Prostate gland (tissue), 2 donors: Measurements from ENCODE around the gene L3MBTL4.

Experiments used
- POLR2AphosphoS5 ChIP-seq: sonication (generic); formaldehyde crosslinking; IDR thresholded peaks from one replicate; pipeline ENCODE4 v1.6.1; 2017; ENCODE audit warnings: antibody characterized with exemption
- TF ChIP-seq, protein P1 (sequence below), 4 experiments: fragments of 200-600 bp in 2 of 4; fragments of 450-650 bp in 2 of 4; sonication (generic) in 2 of 4; IDR thresholded peaks; 1 replicate in 3 of 4; 2 replicates in 1 of 4; pipeline ENCODE4 v1.5.1; 2016 to 2019; ENCODE audit warnings: antibody characterized with exemption in 4 of 4, mild to moderate bottlenecking in 2 of 4, moderate library complexity in 2 of 4

DNA sequence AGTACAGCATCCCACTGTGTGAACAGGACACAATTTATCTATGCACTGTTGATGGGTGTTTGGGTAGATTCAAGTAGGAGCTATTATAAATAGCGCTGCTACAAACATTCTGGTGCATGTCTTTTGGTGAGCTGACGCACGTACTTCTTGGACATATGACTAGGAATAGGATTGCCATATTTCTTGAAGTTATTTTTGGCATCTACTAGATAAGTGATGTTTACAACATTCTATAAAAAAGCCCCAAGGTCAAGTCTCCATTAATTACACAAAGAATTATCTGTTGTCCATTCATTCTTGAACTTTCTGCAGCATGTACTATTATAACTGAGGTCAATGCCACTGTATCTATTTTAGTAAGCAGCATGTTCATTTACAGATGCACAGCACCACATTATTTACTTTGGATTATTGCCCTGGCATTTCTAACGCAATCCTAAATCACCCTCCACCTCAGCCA, 293.9 kb downstream of the L3MBTL4 start:
- TF ChIP-seq, protein P1, sequence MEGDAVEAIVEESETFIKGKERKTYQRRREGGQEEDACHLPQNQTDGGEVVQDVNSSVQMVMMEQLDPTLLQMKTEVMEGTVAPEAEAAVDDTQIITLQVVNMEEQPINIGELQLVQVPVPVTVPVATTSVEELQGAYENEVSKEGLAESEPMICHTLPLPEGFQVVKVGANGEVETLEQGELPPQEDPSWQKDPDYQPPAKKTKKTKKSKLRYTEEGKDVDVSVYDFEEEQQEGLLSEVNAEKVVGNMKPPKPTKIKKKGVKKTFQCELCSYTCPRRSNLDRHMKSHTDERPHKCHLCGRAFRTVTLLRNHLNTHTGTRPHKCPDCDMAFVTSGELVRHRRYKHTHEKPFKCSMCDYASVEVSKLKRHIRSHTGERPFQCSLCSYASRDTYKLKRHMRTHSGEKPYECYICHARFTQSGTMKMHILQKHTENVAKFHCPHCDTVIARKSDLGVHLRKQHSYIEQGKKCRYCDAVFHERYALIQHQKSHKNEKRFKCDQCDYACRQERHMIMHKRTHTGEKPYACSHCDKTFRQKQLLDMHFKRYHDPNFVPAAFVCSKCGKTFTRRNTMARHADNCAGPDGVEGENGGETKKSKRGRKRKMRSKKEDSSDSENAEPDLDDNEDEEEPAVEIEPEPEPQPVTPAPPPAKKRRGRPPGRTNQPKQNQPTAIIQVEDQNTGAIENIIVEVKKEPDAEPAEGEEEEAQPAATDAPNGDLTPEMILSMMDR (IDR thresholded peaks at IDR 0.05), result no peak
- no peak for TF ChIP-seq POLR2AphosphoS5
